ENCODE results near the gene TCOF1. TPM values are rescaled to one million over a fixed set of nuclear protein-coding genes. Genes with fewer than 3 reads are reported as not detected.

TCOF1 gene
- total RNA-seq, 2 experiments from 2014 or later, result 40.4 to 43.2 TPM

DNA sequence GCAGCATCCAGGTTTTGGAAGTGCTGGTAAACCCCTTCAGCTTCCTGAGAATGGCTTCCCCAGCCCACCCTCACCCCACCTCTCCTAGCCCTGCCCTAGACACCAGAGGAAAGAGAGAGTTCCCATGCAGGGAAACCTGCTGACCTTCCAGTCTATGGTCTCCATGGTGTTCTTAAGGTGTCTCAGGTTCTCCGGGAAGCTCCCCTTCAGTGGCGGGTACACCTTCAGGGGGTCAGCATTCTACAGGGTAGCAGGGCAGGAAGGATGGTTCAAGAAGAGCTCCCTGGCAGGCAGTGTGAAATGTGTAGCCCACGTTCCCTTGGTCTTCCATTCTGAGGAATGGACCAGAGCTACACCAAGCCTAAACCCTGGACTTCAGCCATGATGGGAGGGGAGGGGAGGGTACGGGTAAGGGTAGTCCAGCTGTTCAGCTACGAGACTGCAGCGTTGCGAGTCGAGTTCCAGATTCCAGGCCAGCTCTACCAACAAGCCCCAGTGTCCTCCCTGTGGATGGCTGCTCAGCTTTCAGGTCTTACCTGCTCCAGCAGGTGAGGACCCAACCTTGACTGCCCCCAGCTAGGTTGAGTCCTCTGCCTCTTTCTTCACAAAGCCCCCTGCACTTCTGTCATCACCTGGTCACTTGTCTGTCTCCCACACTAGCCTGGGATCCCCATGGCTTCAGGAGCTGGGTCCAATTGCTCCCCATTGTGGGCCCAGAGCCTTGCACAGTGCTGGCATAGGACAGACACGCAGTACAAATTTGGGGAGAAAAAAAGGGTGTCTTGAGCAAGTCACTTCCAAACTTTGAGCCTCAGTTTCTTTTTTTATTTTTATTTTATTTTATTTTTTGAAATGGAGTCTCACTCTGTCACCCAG lies 47.7 kb downstream of the TCOF1 start:
- CTCF ChIA-PET, result no interaction called here
- Mint-ChIP-seq H3K4me1 (ENCODE audit: low read depth) (peaks cover 7% of the 10 kb centered on the region), H3K27ac (no peak overlapping the region), H3K27me3 (no peaks in the 10 kb centered on the region), H3K4me3 (no peak overlapping the region), H3K9me3 (no peaks in the 10 kb centered on the region), H3K36me3 (ENCODE audit: low read depth) (peaks cover 68% of the 10 kb centered on the region)
- no peak overlapping the region for H3K4me3 ChIP-seq (ENCODE audit: low read length)
- POLR2A ChIA-PET, result no interaction called here
- no peaks in the 10 kb centered on the region for H3K9me3 ChIP-seq (ENCODE audit: control insufficient read depth in 1 of 2, insufficient read depth in 1 of 2, low read length in 2 of 2)
- intact Hi-C loops (cut with DNase I, micrococcal nuclease), result loop anchor here in 1 of 2 experiments (5.0 kb wide), 1 partner anchor 43 kb away; no protein-coding TSS in a partner anchor
- ATAC-seq (ENCODE audit: poor library complexity) (no peak), DNase-seq (no peak)
- no peak overlapping the region for H3K27ac ChIP-seq (ENCODE audit: low read depth in 1 of 2, low read length in 2 of 2)
- peaks cover 76% of the 10 kb centered on the region for H3K36me3 ChIP-seq (ENCODE audit: insufficient read depth, low read length)
- H3K4me1 ChIP-seq (ENCODE audit: insufficient read depth, low read length), result peaks cover 29% of the 10 kb centered on the region
- TF ChIP-seq, protein P1, sequence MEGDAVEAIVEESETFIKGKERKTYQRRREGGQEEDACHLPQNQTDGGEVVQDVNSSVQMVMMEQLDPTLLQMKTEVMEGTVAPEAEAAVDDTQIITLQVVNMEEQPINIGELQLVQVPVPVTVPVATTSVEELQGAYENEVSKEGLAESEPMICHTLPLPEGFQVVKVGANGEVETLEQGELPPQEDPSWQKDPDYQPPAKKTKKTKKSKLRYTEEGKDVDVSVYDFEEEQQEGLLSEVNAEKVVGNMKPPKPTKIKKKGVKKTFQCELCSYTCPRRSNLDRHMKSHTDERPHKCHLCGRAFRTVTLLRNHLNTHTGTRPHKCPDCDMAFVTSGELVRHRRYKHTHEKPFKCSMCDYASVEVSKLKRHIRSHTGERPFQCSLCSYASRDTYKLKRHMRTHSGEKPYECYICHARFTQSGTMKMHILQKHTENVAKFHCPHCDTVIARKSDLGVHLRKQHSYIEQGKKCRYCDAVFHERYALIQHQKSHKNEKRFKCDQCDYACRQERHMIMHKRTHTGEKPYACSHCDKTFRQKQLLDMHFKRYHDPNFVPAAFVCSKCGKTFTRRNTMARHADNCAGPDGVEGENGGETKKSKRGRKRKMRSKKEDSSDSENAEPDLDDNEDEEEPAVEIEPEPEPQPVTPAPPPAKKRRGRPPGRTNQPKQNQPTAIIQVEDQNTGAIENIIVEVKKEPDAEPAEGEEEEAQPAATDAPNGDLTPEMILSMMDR (IDR thresholded peaks at IDR 0.05), result no peak
- no peaks in the 10 kb centered on the region for H3K27me3 ChIP-seq (ENCODE audit: control insufficient read depth in 1 of 2, insufficient read depth in 2 of 2, low read length in 2 of 2)

DNA sequence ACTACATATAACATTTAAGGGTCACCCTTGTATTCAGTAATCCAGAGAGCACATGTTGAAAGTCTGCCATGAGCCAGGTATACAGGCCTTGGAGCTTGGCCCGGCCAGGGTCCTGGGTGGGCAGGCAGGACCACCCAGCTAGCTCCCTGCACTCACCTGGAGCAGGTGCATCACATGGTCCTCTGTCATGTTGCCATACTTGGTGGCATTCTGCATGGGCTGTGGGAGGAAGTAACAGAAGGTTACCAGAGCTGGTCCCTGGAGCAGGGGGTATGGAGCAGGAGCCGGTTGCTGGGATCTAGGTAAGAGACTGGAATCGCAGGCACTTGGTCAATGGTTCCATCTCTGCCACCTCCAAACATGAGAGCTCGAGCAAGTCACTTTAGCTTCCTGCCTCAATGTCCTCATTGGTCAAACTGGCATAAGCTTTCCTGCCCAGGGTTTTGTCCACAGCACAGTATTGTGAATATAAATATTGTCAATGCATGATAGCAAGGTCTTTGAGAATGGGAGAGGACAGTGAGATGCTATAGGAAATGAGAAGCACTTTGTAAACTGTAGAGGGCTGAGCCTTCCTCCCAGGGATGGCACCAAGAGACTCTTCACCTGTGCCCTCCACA lies 48.7 kb downstream of the TCOF1 start:
- peaks cover 62% of the 10 kb centered on the region for H3K36me3 Mint-ChIP-seq (ENCODE audit: low read depth)
- no peaks in the 10 kb centered on the region for H3K27me3 ChIP-seq (ENCODE audit: control insufficient read depth in 1 of 2, insufficient read depth in 2 of 2, low read length in 2 of 2)
- ATAC-seq (ENCODE audit: poor library complexity), result no peak
- H3K36me3 ChIP-seq (ENCODE audit: insufficient read depth, low read length), result peaks cover 65% of the 10 kb centered on the region
- no peak overlapping the region for H3K4me3 ChIP-seq (ENCODE audit: low read length)
- TF ChIP-seq, protein P1 (IDR thresholded peaks at IDR 0.05), result no peak
- H3K4me1 ChIP-seq (ENCODE audit: insufficient read depth, low read length), result peaks cover 39% of the 10 kb centered on the region
- intact Hi-C loops (cut with DNase I, micrococcal nuclease), result no loop called here
- H3K4me1 Mint-ChIP-seq (ENCODE audit: low read depth), result peaks cover 18% of the 10 kb centered on the region
- DNase-seq, result peak in 1 of 14 experiments; percentile 11
- no peak overlapping the region for H3K27ac ChIP-seq (ENCODE audit: low read depth in 1 of 2, low read length in 2 of 2)
- H3K4me3 Mint-ChIP-seq, result no peak overlapping the region
- ChIA-PET CTCF (no interaction called here), POLR2A (no interaction called here)
- H3K27ac Mint-ChIP-seq, result no peak overlapping the region
- no peaks in the 10 kb centered on the region for H3K9me3 Mint-ChIP-seq
- H3K27me3 Mint-ChIP-seq, result no peaks in the 10 kb centered on the region
- H3K9me3 ChIP-seq (ENCODE audit: control insufficient read depth in 1 of 2, insufficient read depth in 1 of 2, low read length in 2 of 2), result no peaks in the 10 kb centered on the region

DNA sequence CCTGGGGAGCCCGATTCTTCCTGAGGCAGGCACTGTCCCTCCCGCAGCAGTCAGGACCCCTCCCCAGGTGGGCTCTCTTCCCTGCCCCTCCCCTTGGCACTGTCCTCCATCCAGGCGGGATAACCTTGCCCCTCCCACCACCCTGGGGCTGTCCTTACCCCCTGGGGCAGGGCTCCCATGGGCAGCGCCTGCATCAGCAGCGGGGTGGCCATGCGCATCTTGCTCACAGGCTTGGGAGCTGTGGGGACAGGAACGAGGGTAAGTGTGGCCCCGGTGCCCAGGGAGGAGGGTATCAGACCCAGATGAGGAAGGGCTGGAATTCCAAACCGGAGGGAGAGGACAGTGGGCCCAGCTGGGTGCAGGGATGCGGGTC lies 49.2 kb downstream of the TCOF1 start:
- Histone ChIP-seq H3K36me3 (ENCODE audit: insufficient read depth, low read length) (peaks cover 61% of the 10 kb centered on the region), H3K9me3 (ENCODE audit: control insufficient read depth in 1 of 2, insufficient read depth in 1 of 2, low read length in 2 of 2) (no peaks in the 10 kb centered on the region), H3K4me1 (ENCODE audit: insufficient read depth, low read length) (peaks cover 44% of the 10 kb centered on the region), H3K27ac (ENCODE audit: low read depth in 1 of 2, low read length in 2 of 2) (no peak overlapping the region), H3K4me3 (ENCODE audit: low read length) (no peak overlapping the region), H3K27me3 (ENCODE audit: control insufficient read depth in 1 of 2, insufficient read depth in 2 of 2, low read length in 2 of 2) (no peaks in the 10 kb centered on the region)
- DNase-seq (peak in 1 of 14 experiments; percentile 21), ATAC-seq (ENCODE audit: poor library complexity) (no peak)
- CTCF ChIA-PET, result no interaction called here
- H3K9me3 Mint-ChIP-seq, result no peaks in the 10 kb centered on the region
- no peak overlapping the region for H3K27ac Mint-ChIP-seq
- POLR2A ChIA-PET, result no interaction called here
- TF ChIP-seq, protein P1 (IDR thresholded peaks at IDR 0.05), result no peak
- peaks cover 23% of the 10 kb centered on the region for H3K4me1 Mint-ChIP-seq (ENCODE audit: low read depth)
- peaks cover 57% of the 10 kb centered on the region for H3K36me3 Mint-ChIP-seq (ENCODE audit: low read depth)
- intact Hi-C loops (cut with DNase I, micrococcal nuclease), result no loop called here
- H3K4me3 Mint-ChIP-seq, result no peak overlapping the region
- no peaks in the 10 kb centered on the region for H3K27me3 Mint-ChIP-seq
